NCI-H1417 (cell line): Measurements from ENCODE around the gene RNF115.
"Not testable (repeated sequence)": the region's sequence is repeated elsewhere in the genome, so short reads cannot be mapped to it uniquely, and the experiment has no call there.

Experiments used
- DNase-seq, 3 experiments: peaks; one replicate each; lab custom pipeline; 2025; lab: John Stamatoyannopoulos, UW

RNF115 gene

GRCh38 chr1:145730467-145730866, 93.4 kb downstream of the RNF115 start:
- no peak for DNase-seq

- DNase-seq = no peak
Measured at GRCh38 chr1:145729666-145730436, 94.0 kb downstream of the RNF115 start.

GRCh38 chr1:145729196-145729595, 94.7 kb downstream of the RNF115 start:
- no peak for DNase-seq

GRCh38 chr1:145726193-145726592, 97.7 kb downstream of the RNF115 start:
- DNase-seq = not testable (repeated sequence)

- DNase-seq = peak; percentile 67 to 73 (median 69)
Measured at GRCh38 chr1:145720878-145721671, 102.8 kb downstream of the RNF115 start.

- no peak for DNase-seq
Measured at GRCh38 chr1:145720556-145720877, 103.4 kb downstream of the RNF115 start.

GRCh38 chr1:145719230-145720079, 104.4 kb downstream of the RNF115 start, which contains the start of gene CD160:
Gene CD160 (plus strand): TSS chr1:145719499. CDS start chr1:145728328, 8,829 bp downstream.
- no peak for DNase-seq

GRCh38 chr1:145718465-145718864, 105.4 kb downstream of the RNF115 start:
- not testable (repeated sequence) for DNase-seq

- DNase-seq = no peak
Measured at GRCh38 chr1:145717833-145718232, 106.1 kb downstream of the RNF115 start.

GRCh38 chr1:145716641-145717345, 107.1 kb downstream of the RNF115 start:
- no peak for DNase-seq

GRCh38 chr1:145714524-145715111, 109.3 kb downstream of the RNF115 start:
- no peak for DNase-seq

- no peak for DNase-seq
Measured at GRCh38 chr1:145711213-145711651, 112.7 kb downstream of the RNF115 start.

GRCh38 chr1:145710291-145711027, 113.4 kb downstream of the RNF115 start:
- DNase-seq = no peak

GRCh38 chr1:145708063-145708462, 115.8 kb downstream of the RNF115 start:
- DNase-seq = no peak

- DNase-seq = no peak
Measured at GRCh38 chr1:145707183-145707867, 116.6 kb downstream of the RNF115 start, which contains the start of gene PDZK1. Gene PDZK1 (minus strand): TSS chr1:145707368. CDS start chr1:145688021, 19,347 bp downstream.

GRCh38 chr1:145706086-145706664, 117.7 kb downstream of the RNF115 start:
- no peak for DNase-seq

- no peak for DNase-seq
Measured at GRCh38 chr1:145705622-145706021, 118.3 kb downstream of the RNF115 start.

GRCh38 chr1:145702826-145703225, 121.1 kb downstream of the RNF115 start:
- DNase-seq = no peak

GRCh38 chr1:145702052-145702451, 121.8 kb downstream of the RNF115 start:
- no peak for DNase-seq
